Ishikawa (cell line): ENCODE data around the gene METAP1.

Experiments used
- CEBPB ChIP-seq: IDR thresholded peaks from 2 replicates; pipeline ENCODE4 v1.6.1; 2012
- CREB1 ChIP-seq: IDR thresholded peaks from 2 replicates; pipeline ENCODE4 v1.6.1; 2012; ENCODE audit warnings: low read depth
- EGR1 ChIP-seq: IDR thresholded peaks from 2 replicates; pipeline ENCODE4 v1.6.1; 2012
- EP300 ChIP-seq: IDR thresholded peaks from 2 replicates; pipeline ENCODE4 v1.6.1; 2012; ENCODE audit warnings: borderline replicate concordance
- FOXM1 ChIP-seq: IDR thresholded peaks from 2 replicates; pipeline ENCODE4 v1.6.1; 2012; ENCODE audit warnings: low read depth, borderline replicate concordance
- RAD21 ChIP-seq: IDR thresholded peaks from 2 replicates; pipeline ENCODE4 v1.6.1; 2012; ENCODE audit warnings: low read depth
- TCF12 ChIP-seq: IDR thresholded peaks from 2 replicates; pipeline ENCODE4 v1.6.1; 2012; ENCODE audit warnings: low read depth
- TEAD4 ChIP-seq: IDR thresholded peaks from 2 replicates; pipeline ENCODE4 v1.6.1; 2012
- YY1 ChIP-seq: IDR thresholded peaks from 2 replicates; pipeline ENCODE4 v1.6.1; 2012; ENCODE audit warnings: low read depth
- ZBTB7A ChIP-seq: IDR thresholded peaks from 2 replicates; pipeline ENCODE4 v1.6.1; 2012; ENCODE audit warnings: low read depth
- TF ChIP-seq, protein P1 (sequence below): IDR thresholded peaks from 2 replicates; pipeline ENCODE4 v1.6.1; 2012
- TF ChIP-seq, protein P2 (sequence below): IDR thresholded peaks from 2 replicates; pipeline ENCODE4 v1.6.1; 2012; ENCODE audit warnings: low read depth, mild to moderate bottlenecking
- TF ChIP-seq, protein P3 (sequence below): IDR thresholded peaks from 2 replicates; pipeline ENCODE4 v1.6.1; 2012

DNA sequence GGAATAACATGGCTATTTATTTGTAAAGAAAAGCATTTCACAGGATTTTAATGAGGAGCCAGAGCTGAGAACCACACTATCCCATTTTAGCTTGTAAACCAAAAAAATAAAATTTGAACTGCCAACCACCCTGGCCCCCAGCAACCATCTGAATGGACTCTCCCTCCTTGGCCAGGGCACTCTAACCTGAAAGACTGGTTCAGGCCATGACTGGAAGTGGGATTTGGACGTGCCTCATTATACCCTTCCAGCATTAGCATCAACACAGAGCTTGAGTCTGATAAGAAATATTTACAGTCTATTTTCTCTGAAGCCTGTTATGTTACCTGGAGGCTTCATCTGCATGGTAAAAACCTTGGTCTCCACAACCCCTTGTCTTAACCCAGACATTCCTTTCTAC, 30.0 kb downstream of the METAP1 start:
- TF ChIP-seq, protein P1, sequence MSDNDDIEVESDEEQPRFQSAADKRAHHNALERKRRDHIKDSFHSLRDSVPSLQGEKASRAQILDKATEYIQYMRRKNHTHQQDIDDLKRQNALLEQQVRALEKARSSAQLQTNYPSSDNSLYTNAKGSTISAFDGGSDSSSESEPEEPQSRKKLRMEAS = no peak
- no peak for TF ChIP-seq ZBTB7A
- no peak for TF ChIP-seq RAD21
- no peak for TF ChIP-seq YY1
- TF ChIP-seq, protein P2, sequence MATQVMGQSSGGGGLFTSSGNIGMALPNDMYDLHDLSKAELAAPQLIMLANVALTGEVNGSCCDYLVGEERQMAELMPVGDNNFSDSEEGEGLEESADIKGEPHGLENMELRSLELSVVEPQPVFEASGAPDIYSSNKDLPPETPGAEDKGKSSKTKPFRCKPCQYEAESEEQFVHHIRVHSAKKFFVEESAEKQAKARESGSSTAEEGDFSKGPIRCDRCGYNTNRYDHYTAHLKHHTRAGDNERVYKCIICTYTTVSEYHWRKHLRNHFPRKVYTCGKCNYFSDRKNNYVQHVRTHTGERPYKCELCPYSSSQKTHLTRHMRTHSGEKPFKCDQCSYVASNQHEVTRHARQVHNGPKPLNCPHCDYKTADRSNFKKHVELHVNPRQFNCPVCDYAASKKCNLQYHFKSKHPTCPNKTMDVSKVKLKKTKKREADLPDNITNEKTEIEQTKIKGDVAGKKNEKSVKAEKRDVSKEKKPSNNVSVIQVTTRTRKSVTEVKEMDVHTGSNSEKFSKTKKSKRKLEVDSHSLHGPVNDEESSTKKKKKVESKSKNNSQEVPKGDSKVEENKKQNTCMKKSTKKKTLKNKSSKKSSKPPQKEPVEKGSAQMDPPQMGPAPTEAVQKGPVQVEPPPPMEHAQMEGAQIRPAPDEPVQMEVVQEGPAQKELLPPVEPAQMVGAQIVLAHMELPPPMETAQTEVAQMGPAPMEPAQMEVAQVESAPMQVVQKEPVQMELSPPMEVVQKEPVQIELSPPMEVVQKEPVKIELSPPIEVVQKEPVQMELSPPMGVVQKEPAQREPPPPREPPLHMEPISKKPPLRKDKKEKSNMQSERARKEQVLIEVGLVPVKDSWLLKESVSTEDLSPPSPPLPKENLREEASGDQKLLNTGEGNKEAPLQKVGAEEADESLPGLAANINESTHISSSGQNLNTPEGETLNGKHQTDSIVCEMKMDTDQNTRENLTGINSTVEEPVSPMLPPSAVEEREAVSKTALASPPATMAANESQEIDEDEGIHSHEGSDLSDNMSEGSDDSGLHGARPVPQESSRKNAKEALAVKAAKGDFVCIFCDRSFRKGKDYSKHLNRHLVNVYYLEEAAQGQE = no peak
- TF ChIP-seq EP300 = no peak
- no peak for TF ChIP-seq EGR1
- TF ChIP-seq FOXM1 = no peak
- TF ChIP-seq CEBPB = no peak
- TF ChIP-seq, protein P3, sequence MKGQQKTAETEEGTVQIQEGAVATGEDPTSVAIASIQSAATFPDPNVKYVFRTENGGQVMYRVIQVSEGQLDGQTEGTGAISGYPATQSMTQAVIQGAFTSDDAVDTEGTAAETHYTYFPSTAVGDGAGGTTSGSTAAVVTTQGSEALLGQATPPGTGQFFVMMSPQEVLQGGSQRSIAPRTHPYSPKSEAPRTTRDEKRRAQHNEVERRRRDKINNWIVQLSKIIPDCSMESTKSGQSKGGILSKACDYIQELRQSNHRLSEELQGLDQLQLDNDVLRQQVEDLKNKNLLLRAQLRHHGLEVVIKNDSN = no peak
- no peak for TF ChIP-seq TEAD4
- TF ChIP-seq CREB1 = no peak
- TF ChIP-seq TCF12 = no peak
